Measurements from ENCODE around the gene MEOX1.

DNA sequence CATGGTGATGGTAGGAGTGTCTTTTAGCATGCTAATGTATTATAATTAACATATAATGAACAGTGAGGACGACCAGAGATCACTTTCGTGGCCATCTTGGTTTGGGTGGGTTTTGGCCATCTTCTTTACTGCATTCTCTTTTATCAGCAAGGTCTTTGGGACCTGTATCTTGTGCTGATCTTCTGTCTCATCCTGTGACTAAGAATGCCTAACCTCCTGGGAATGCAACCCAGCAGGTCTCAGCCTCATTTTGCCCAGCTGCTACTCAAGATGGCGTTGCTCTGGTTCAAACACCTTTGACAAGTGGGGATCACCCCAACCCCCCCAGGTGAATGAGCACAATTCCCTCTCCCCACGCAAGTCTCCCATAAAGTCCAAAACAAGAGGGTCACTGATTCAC is 66.3 kb downstream of the MEOX1 start:
- TF ChIP-seq POLR2A (IDR thresholded peaks at IDR 0.05; ENCODE audit: low read length) (no peak), GATA1 (IDR thresholded peaks at IDR 0.05; ENCODE audit: low read depth, low read length) (no peak)

Measured in erythroblast (primary cell).